Activated gamma-delta T cell treated with Interleukin-2 at 50 U/mL for 16 hours (primary cell): Measurements from ENCODE around the gene MRPL43.

Experiments used
- DNase-seq: peaks from one replicate; pipeline ENCODE4 v3.0.0-alpha.2; 2020

The MRPL43 gene

DNA sequence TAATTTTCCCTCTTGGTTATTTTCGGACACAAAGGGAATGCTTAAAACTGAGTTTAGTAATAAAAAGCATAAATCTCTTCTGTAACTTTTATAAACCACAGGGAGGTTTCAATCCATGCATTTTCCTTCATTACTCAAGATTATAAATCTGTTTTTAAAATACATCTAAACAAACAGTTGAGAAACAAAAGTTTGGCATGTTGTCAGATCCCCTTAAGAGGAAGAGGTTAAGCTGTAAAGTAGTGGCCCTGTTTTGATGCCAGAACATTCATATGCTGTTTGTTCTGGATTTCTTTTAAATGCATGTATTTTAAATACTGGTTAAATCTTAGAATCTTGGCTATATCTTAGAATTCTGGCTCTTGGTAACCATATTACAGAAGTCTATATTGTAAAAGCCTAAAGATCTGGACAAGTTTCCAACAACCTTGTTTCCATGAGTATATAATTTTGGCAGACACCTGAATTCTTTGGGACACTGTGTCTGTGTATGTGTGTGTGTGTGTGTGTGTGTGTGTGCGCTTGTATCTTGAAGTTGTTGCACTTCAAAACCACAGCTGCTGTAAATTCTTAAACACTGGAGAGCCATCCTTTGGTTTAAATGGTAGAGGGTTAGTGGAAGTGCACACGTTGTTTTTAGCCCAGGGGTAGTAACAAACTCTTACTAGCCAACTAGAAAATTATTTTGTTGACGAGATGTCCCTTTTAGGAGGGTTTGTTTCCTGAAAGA is 24.8 kb downstream of the MRPL43 start:
- no peak for DNase-seq

DNA sequence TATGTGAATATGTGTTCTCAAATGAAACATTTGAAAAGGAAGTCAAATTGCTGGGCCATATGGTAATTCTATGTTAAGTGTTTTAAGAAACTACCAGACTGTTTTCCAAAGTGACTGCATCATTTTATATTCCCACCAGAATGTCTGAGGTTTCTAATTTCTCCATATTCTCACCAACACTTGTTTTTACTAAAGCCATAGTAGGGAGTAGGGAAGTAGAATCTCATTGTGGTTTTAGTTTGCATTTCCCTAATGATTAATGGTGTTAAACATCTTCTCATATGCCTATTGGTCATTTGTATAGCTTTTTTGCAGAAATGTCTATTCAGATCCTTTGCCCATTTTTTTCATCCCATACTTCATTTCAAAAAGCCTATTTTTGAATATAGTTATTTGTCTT is 27.0 kb downstream of the MRPL43 start:
- no peak for DNase-seq

DNA sequence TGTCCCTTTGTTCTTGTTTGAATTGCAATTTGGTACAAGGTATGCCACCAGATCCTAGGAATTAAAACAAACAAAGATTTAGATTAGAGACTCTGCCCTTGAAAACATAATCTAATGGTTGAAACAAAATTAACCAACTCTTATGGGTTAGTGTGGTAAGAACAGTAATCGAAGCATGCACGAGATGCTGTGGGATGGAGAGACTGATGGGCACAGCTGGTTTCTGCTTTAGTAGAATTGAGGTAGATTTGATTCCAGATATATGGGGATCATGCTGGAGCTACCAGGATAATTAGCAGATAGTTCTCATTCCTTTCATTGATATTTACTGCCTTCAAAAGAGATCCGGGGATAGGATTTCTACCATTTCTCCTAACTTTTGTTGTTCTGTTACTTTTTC is 38.4 kb downstream of the MRPL43 start:
- no peak for DNase-seq

DNA sequence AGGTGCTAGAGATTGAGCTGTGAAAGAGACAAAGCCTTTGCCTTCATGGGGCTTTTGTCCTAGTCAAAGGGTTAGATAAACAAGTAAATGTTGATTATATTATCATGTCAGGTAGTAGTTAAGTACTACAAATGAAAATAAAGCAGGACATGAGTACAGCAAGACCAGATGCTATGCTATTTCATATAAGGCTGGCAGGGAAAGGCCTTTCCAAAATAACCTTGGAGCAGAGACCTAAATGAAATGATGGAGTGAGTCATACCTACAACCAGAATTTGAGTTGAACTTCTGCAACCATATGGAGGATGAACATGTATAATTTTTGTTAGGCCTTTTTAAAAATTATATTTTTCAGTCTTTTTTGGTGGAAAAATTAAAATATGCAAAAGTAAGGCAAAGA is 41.5 kb downstream of the MRPL43 start:
- DNase-seq, result no peak

DNA sequence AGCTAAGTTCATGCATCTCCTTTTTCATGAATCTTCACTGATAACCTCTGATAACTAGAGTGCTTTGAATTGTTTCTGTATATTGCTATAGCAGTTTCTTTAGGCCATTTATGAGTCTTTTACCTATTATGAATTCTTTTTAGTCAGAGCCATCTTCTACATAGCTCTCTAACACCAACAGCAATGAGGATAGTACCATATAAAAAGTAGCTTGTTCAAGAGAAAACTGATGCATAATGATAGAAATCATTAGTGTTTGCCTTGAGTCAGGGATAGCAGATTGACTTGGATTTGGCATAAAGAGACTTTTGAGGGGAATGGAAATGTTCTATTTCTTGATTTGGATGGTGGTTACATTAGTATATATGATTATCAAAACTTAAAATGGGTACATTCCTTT is 43.8 kb downstream of the MRPL43 start:
- DNase-seq, result no peak

DNA sequence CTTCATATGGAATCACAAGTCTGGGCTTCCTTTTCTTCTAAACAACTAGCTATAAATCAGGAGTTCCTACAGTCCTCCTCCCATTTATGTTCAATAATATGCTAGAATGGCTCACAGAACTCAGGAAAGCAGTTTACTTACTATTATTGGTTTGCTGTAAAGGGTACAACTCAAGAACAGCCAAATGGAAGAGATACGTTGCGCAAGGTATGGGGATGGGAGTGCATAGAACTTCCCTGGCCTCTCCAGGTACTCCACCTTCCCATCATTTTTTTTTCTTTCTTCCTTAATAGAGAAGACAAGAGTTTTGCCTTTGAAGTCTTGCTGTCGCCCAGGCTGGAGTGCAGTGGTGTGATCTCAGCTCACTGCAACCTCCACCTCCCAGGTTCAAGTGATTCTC is 45.1 kb downstream of the MRPL43 start:
- no peak for DNase-seq

DNA sequence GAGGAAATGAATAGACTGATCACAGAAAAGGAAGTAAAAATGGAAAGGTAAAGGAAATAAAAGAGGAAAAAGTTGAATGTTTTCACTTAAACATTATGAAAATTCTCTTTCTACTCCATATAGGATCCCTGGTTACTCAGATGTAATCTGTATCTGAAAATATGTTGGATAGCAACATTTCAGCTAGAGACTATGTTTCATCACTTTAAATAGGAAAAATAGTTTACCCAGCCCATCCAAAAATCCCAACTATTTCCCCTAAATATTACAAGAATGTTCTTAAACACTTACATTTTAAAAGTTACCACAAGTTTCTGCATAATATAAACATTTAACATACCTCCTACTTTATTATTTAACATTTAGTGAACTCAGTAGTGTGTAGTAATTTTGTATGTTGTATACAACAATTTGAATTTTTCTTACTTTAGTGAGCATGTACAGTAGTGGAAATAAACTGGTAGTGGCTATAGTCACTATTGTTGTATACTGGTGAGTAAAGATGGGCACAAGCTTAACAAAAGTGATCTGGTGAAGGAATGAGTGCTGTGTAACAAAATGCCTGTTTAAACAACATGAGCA is 47.4 kb downstream of the MRPL43 start:
- DNase-seq, result no peak
